A549 treated with DMSO at 1 μM for 4 hours (cell line): ENCODE results near the gene ZNF469. TPM values are rescaled to one million over a fixed set of nuclear protein-coding genes. Genes with fewer than 3 reads are reported as not detected.

Experiments
- total RNA-seq: library from RNA; stranded (reverse); fragments of 200-300 nt; extraction: Qiagen RNA extraction; gene quantifications from 5 replicates; pipeline ENCODE4 v1.2.3, GENCODE V29; 2022; ENCODE audit warnings: low read depth

ZNF469 gene, protein sequence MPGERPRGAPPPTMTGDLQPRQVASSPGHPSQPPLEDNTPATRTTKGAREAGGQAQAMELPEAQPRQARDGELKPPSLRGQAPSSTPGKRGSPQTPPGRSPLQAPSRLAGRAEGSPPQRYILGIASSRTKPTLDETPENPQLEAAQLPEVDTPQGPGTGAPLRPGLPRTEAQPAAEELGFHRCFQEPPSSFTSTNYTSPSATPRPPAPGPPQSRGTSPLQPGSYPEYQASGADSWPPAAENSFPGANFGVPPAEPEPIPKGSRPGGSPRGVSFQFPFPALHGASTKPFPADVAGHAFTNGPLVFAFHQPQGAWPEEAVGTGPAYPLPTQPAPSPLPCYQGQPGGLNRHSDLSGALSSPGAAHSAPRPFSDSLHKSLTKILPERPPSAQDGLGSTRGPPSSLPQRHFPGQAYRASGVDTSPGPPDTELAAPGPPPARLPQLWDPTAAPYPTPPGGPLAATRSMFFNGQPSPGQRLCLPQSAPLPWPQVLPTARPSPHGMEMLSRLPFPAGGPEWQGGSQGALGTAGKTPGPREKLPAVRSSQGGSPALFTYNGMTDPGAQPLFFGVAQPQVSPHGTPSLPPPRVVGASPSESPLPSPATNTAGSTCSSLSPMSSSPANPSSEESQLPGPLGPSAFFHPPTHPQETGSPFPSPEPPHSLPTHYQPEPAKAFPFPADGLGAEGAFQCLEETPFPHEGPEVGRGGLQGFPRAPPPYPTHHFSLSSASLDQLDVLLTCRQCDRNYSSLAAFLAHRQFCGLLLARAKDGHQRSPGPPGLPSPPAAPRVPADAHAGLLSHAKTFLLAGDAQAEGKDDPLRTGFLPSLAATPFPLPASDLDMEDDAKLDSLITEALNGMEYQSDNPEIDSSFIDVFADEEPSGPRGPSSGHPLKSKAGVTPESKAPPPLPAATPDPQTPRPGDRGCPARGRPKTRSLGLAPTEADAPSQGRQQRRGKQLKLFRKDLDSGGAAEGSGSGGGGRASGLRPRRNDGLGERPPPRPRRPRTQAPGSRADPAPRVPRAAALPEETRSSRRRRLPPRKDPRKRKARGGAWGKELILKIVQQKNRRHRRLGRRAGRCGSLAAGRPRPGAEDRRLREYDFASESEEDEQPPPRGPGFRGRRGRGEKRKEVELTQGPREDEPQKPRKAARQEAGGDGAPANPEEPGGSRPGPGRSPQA (N-terminal part only)
- total RNA-seq = 12.2 to 15.2 TPM (median 14.2 TPM) in 5 replicates

DNA sequence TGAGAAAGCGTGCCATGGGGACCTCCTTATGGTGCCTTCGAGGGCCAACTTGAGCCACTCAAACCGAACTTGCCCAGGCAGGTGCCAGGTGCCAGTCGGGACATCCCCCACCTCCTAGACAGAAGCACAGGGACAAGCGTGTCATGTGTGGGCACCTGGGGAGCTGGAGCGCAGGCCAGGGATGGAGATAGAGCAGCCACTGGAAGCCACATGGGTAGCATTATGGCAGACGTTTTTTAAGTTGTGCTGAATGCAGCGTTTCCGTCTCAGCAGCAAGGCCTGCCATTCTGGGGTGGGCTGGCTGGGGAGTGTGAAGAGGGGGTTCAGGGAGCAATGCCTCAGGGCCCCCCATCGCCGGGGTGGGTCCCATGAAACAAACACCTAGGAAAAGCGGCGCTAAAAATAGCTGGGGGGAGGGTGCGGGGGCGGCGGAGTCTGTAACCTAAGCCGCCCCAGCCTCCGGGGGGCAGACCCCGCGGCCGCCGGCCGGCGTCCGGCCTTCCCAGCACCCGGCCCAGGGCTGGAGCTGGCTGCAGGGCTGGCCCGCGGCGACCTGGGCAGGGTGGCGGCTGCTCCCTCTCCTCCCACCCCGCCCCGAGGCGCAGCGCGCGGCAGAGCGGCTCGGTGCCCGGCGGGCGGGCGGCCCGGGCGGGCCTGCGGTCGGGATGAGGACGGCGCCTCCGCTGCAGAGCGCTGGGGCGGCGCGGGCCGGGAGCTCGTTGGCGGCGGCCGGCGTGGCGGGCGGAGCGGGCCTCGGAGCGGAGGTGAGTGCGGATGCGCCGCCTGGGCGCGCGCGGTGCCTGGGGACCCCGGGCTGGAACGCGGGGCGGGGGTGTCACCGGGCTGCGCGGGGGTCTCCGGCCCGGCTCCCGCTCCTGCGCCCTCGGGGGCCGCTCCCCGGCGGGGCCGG lies at the start of gene ZNF469:
ZNF469 (plus strand) TSS at position 469 of the 910 bp plus-strand sequence. CDS start 44,512 bp downstream, outside the sequence.

Other genes with a start within 250 kb of the ZNF469 start
- gene ZFPM1, start 70.3 kb downstream of the ZNF469 start, total RNA-seq = 5.0 to 9.3 TPM (median 8.8 TPM) in 5 replicates
- 46.1 to 59.8 TPM (median 53.6 TPM) in 5 replicates for gene ZC3H18, start 187.4 kb downstream of the ZNF469 start, total RNA-seq